ENCODE measurements around the gene BRD3OS. TPM values are rescaled to one million over a fixed set of nuclear protein-coding genes. Genes with fewer than 3 reads are reported as not detected.

The BRD3OS gene
- total and polyA plus RNA-seq, 2 donors (not counting 1 experiment from before 2014, with no cell fraction given): 12.0 to 25.3 TPM

- CTCF ChIA-PET: interaction anchor here (0.7 to 4.5 kb wide), 2 partner anchors 30 to 427 kb away, joined by 4 to 27 read pairs; no protein-coding TSS in a partner anchor
- intact Hi-C loops (cut with micrococcal nuclease): loop anchor here (2.0 kb wide), 3 partner anchors 36 to 112 kb away; partner anchors contain the start of gene WDR5
- H3K27me3 ChIP-seq (replicated peaks in 1 of 4; ENCODE audit: control extremely low read depth in 1 of 4, control insufficient read depth in 3 of 4, insufficient read depth in 4 of 4, low read length in 3 of 4): no peaks in the 10 kb centered on the region
Observed at GRCh38 chr9:134024214-134024792, 978 bp upstream of the BRD3OS start.

More at GRCh38 chr9:134024214-134024792, 978 bp upstream of the BRD3OS start:
- H3K9me3 Mint-ChIP-seq (ENCODE audit: insufficient read depth): no peaks in the 10 kb centered on the region
- Histone ChIP-seq H3K27ac (ENCODE audit: low read length in 2 of 2) (peak overlapping the region in 1 of 2 donors; percentile 2), H3K9ac (ENCODE audit: low read length) (no peak overlapping the region), H3K9me3 (ENCODE audit: control extremely low read depth in 1 of 3, control insufficient read depth in 2 of 3, insufficient read depth in 1 of 3, low read length in 2 of 3) (peaks cover 0 to 4% (median 0%) of the 10 kb centered on the region in 3 donors), H4K20me1 (ENCODE audit: control insufficient read depth, insufficient read depth, low read length, poor library complexity, severe bottlenecking) (peaks cover 13% of the 10 kb centered on the region), H3K4me3 (ENCODE audit: control extremely low read depth in 1 of 5, extremely low read depth in 1 of 5, insufficient read depth in 1 of 5, low read depth in 2 of 5, low read length in 4 of 5) (no peak overlapping the region), H3K36me3 (replicated peaks in 1 of 2; ENCODE audit: control extremely low read depth in 1 of 2, control insufficient read depth in 1 of 2, extremely low read depth in 1 of 2, insufficient read depth in 2 of 2, low read length in 1 of 2) (peaks cover 0 to 10% of the 10 kb centered on the region in 2 experiments), H2AFZ (ENCODE audit: insufficient read depth, low read depth, low read length, poor library complexity, severe bottlenecking) (no peak overlapping the region), H3K4me1 (ENCODE audit: control insufficient read depth in 2 of 2, insufficient read depth in 2 of 2, low read length in 2 of 2) (peaks cover 6 to 19% of the 10 kb centered on the region in 2 donors), H3K79me2 (ENCODE audit: control insufficient read depth, insufficient read depth, low read length) (peaks cover 4% of the 10 kb centered on the region), H3K4me2 (replicated peaks; ENCODE audit: low read depth, low read length, poor library complexity, severe bottlenecking) (peak overlapping the region; percentile 89)
- peak overlapping the region; percentile 86 for H3K4me3 Mint-ChIP-seq
- ATAC-seq (ENCODE audit: low read depth) (no peak), DNase-seq (no peak)
- TF ChIP-seq CTCF (IDR thresholded peaks at IDR 0.05) (no peak), EZH2 (IDR thresholded peaks at IDR 0.05; ENCODE audit: borderline replicate concordance, insufficient read depth, low read depth, low read length, poor library complexity, severe bottlenecking) (no peak)
- WGBS (ENCODE audit: insufficient coverage): 100% methylated on average over 1 of the region's 4 CpGs
- POLR2A ChIA-PET: interaction anchor here (0.6 kb wide), 3 partner anchors 55 to 824 kb away, joined by 3 to 4 read pairs (median 4); partner anchors contain the start of gene RNU6ATAC
- no peaks in the 10 kb centered on the region for H3K27me3 Mint-ChIP-seq
- peak overlapping the region; percentile 43 for H3K27ac Mint-ChIP-seq
- peaks cover 11% of the 10 kb centered on the region for H3K4me1 Mint-ChIP-seq
